H9 (cell line): ENCODE data around the gene EDDM13. TPM values are rescaled to one million over a fixed set of nuclear protein-coding genes. Genes with fewer than 3 reads are reported as not detected.

Experiments used
- DNase-seq: peaks from one replicate; pipeline ENCODE4 v3.0.0-alpha.2; 2017
- H2AFZ ChIP-seq: one replicate; pipeline ENCODE4 v1.6.1; 2013; ENCODE audit warnings: mild to moderate bottlenecking, low read length, control low read depth, moderate library complexity
- H2AK5ac ChIP-seq: 2 replicates; pipeline ENCODE4 v1.6.1; 2013; ENCODE audit warnings: low read length, control low read depth, mixed read lengths; ENCODE audit not compliant: insufficient read length
- H2BK120ac ChIP-seq: one replicate; pipeline ENCODE4 v1.6.1; 2013; ENCODE audit warnings: low read depth, mild to moderate bottlenecking, low read length, control low read depth, inconsistent platforms; ENCODE audit not compliant: poor library complexity, severe bottlenecking
- H2BK12ac ChIP-seq: 2 replicates; pipeline ENCODE4 v1.6.1; 2013; ENCODE audit warnings: low read length, control low read depth, mixed read lengths, low read depth; ENCODE audit not compliant: insufficient read length
- H2BK15ac ChIP-seq: 2 replicates; pipeline ENCODE4 v1.6.1; 2013; ENCODE audit warnings: low read depth, low read length, control low read depth
- H2BK20ac ChIP-seq: one replicate; pipeline ENCODE4 v1.6.1; 2013; ENCODE audit warnings: low read depth, mild to moderate bottlenecking, low read length, control low read depth, inconsistent platforms; ENCODE audit not compliant: poor library complexity, severe bottlenecking
- H2BK5ac ChIP-seq: 2 replicates; pipeline ENCODE4 v1.6.1; 2013; ENCODE audit warnings: low read length, control low read depth, mixed read lengths; ENCODE audit not compliant: insufficient read length
- H3K14ac ChIP-seq: 2 replicates; pipeline ENCODE4 v1.6.1; 2013; ENCODE audit warnings: low read length, control low read depth; ENCODE audit not compliant: insufficient read depth
- H3K18ac ChIP-seq: 2 replicates; pipeline ENCODE4 v1.6.1; 2013; ENCODE audit warnings: low read depth, mild to moderate bottlenecking, mixed read lengths, low read length, control low read depth; ENCODE audit not compliant: insufficient read length
- H3K23ac ChIP-seq: 2 replicates; pipeline ENCODE4 v1.6.1; 2013; ENCODE audit warnings: low read length, control low read depth, mixed read lengths, low read depth; ENCODE audit not compliant: insufficient read length
- H3K23me2 ChIP-seq: 2 replicates; pipeline ENCODE4 v1.6.1; 2013; ENCODE audit warnings: low read depth, mild to moderate bottlenecking, mixed read lengths, low read length, control low read depth; ENCODE audit not compliant: insufficient read length, poor library complexity, severe bottlenecking
- H3K27ac ChIP-seq: 2 replicates; pipeline ENCODE4 v1.5.1; 2013; ENCODE audit warnings: low read length, control low read depth, mixed read lengths, low read depth; ENCODE audit not compliant: insufficient read length
- H3K27me3 ChIP-seq: 2 replicates; pipeline ENCODE4 v1.6.1; 2013; ENCODE audit warnings: low read length, control low read depth, inconsistent platforms; ENCODE audit not compliant: insufficient read depth
- H3K4ac ChIP-seq: 2 replicates; pipeline ENCODE4 v1.6.1; 2013; ENCODE audit warnings: low read depth, mild to moderate bottlenecking, control low read depth, inconsistent platforms, low read length, moderate library complexity
- H3K4me1 ChIP-seq: 2 replicates; pipeline ENCODE4 v1.6.1; 2013; ENCODE audit warnings: low read length, control low read depth, inconsistent platforms; ENCODE audit not compliant: insufficient read depth
- H3K4me2 ChIP-seq: 2 replicates; pipeline ENCODE4 v1.6.1; 2013; ENCODE audit warnings: low read length, control low read depth, mixed read lengths; ENCODE audit not compliant: insufficient read length, insufficient read depth
- H3K56ac ChIP-seq: 2 replicates; pipeline ENCODE4 v1.6.1; 2013; ENCODE audit warnings: low read depth, mild to moderate bottlenecking, mixed read lengths, low read length, control low read depth; ENCODE audit not compliant: insufficient read length
- H3K79me1 ChIP-seq: 2 replicates; pipeline ENCODE4 v1.6.1; 2013; ENCODE audit warnings: low read depth, mild to moderate bottlenecking, moderate library complexity, low read length, control low read depth, inconsistent platforms; ENCODE audit not compliant: insufficient read depth, poor library complexity, severe bottlenecking
- H3K79me2 ChIP-seq: 2 replicates; pipeline ENCODE4 v1.6.1; 2013; ENCODE audit warnings: low read length, control low read depth, inconsistent platforms; ENCODE audit not compliant: insufficient read depth
- H3K9ac ChIP-seq: 2 replicates; pipeline ENCODE4 v1.6.1; 2013; ENCODE audit warnings: low read length, control low read depth, mixed read lengths; ENCODE audit not compliant: insufficient read length; ENCODE audit errors: extremely low read depth
- H3K9me3 ChIP-seq: one replicate; pipeline ENCODE4 v1.6.1; 2013; ENCODE audit warnings: low read depth, low read length, inconsistent platforms; ENCODE audit not compliant: control insufficient read depth
- H3T11ph ChIP-seq: one replicate; pipeline ENCODE4 v1.6.1; 2013; ENCODE audit warnings: mild to moderate bottlenecking, low read length, control low read depth, inconsistent platforms
- H4K20me1 ChIP-seq: one replicate; pipeline ENCODE4 v1.6.1; 2013; ENCODE audit not compliant: control insufficient read depth, insufficient read length, insufficient read depth
- H4K5ac ChIP-seq: 2 replicates; pipeline ENCODE4 v1.6.1; 2013; ENCODE audit warnings: low read depth, mild to moderate bottlenecking, mixed read lengths, low read length, control low read depth; ENCODE audit not compliant: insufficient read length
- H4K8ac ChIP-seq: replicated peaks from 2 replicates; pipeline ENCODE4 v1.6.1; 2013; ENCODE audit warnings: low read length, control low read depth, mixed read lengths, low read depth; ENCODE audit not compliant: insufficient read length
- H4K91ac ChIP-seq: 2 replicates; pipeline ENCODE4 v1.6.1; 2013; ENCODE audit warnings: low read depth, mild to moderate bottlenecking, moderate library complexity, mixed read lengths, low read length, control low read depth; ENCODE audit not compliant: insufficient read length
- H3K27ac Mint-ChIP-seq, 3 experiments: 2 replicates in 2 of 3; 3 replicates in 1 of 3; pipeline ENCODE4 v1.8.0; 2020 to 2021; ENCODE audit warnings: mixed read lengths in 3 of 3, mild to moderate bottlenecking in 1 of 3, moderate library complexity in 1 of 3
- H3K27me3 Mint-ChIP-seq: 2 replicates; pipeline ENCODE4 v1.8.0; 2021; ENCODE audit warnings: low read depth, mild to moderate bottlenecking, moderate library complexity, mixed read lengths
- H3K36me3 Mint-ChIP-seq, 3 experiments: 2 replicates in 2 of 3; 3 replicates in 1 of 3; pipeline ENCODE4 v1.8.0; 2020 to 2021; ENCODE audit warnings: low read depth in 3 of 3, mixed read lengths in 3 of 3; ENCODE audit not compliant: insufficient read depth in 1 of 3
- H3K4me1 Mint-ChIP-seq, 2 experiments: 2 replicates each; pipeline ENCODE4 v1.8.0; 2020; ENCODE audit warnings: mixed read lengths in 2 of 2
- H3K4me3 Mint-ChIP-seq, 2 experiments: 2 replicates in 1 of 2; 3 replicates in 1 of 2; pipeline ENCODE4 v1.8.0; 2020 to 2021; ENCODE audit warnings: mild to moderate bottlenecking in 2 of 2, mixed read lengths in 2 of 2, moderate library complexity in 1 of 2
- H3K9me3 Mint-ChIP-seq, 2 experiments: 2 replicates in 1 of 2; 3 replicates in 1 of 2; pipeline ENCODE4 v1.8.0; 2020; ENCODE audit warnings: mild to moderate bottlenecking in 2 of 2, mixed read lengths in 2 of 2, moderate library complexity in 1 of 2
- CTCF ChIP-seq: fragments of 200-600 bp; sonication (generic); conservative IDR thresholded peaks from 3 replicates; pipeline ENCODE4 v1.8.0; 2021; ENCODE audit warnings: antibody characterized with exemption, mild to moderate bottlenecking
- WGBS: extraction: QIAGEN DNeasy Blood & Tissue Kit; methylation state at CpG from one replicate; pipeline ENCODE4 v1.1.7; 2013; ENCODE audit warnings: missing lambda C conversion rate, low lambda C conversion rate, mixed read lengths; ENCODE audit not compliant: insufficient read length; ENCODE audit errors: extremely low coverage; 5-methylcytosine and 5-hydroxymethylcytosine counted together
- total RNA-seq: library from RNA; stranded (reverse); gene quantifications from 2 replicates; pipeline ENCODE4 v1.2.1, GENCODE V29; 2021

EDDM13 gene
- total RNA-seq, 1 experiment from 2014 or later, result not detected

DNA sequence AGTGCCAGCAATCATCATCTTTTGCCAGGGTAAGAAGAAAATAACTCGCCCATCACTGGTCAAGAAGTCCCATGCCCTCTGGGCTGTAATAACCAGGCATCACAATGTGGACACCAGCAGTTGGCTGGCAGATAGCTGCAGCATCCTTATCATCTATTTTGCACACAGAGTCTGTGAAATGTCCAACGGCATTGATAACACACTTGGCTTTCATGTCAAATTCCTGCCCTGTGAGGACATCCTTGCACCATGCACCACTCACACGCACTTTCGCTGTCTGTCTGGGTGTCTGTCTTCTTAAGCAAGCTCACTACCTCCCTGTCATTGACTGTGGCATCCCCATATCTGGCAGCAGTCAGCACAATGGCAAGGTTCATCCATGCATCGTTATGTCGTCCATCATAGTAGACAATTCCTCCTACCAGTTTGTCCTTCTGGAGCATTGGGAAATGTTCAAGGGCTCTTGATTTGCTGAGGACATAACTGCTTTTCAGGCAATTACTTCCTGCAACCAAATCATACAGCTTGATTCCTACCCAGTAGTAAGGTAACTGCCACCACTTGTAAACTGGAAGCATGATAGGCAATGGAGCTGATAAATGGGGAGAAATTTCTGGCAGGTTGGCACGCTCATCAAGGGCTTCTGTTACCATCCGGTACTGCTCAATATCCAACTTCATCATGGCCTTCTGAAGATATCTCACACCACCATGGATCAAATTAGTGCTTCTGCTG, 48.9 kb downstream of the EDDM13 start:
- no peak overlapping the region for H4K5ac ChIP-seq
- no peak overlapping the region for H3K56ac ChIP-seq
- no peak overlapping the region for H2AK5ac ChIP-seq
- no peaks in the 10 kb centered on the region for H3K79me2 ChIP-seq
- Mint-ChIP-seq H3K9me3 (peaks cover 34% of the 10 kb centered on the region in 2 experiments), H3K36me3 (no peaks in the 10 kb centered on the region; a peak in 2 of 7 replicates), H3K4me3 (no peak overlapping the region), H3K27me3 (peaks cover 19% of the 10 kb centered on the region), H3K27ac (no peak overlapping the region), H3K4me1 (no peaks in the 10 kb centered on the region)
- no peak overlapping the region for H3K18ac ChIP-seq
- H2AFZ ChIP-seq, result no peak overlapping the region
- no peak overlapping the region for H2BK5ac ChIP-seq
- H3K9ac ChIP-seq, result no peak overlapping the region
- WGBS, result no CpG with 5 or more reads among the region's 8 CpGs
- no peak overlapping the region for H2BK120ac ChIP-seq
- H3K23ac ChIP-seq, result no peak overlapping the region
- no peak overlapping the region for H4K91ac ChIP-seq
- no peak overlapping the region for H3T11ph ChIP-seq
- H3K4me1 ChIP-seq, result no peaks in the 10 kb centered on the region
- no peak overlapping the region for H3K14ac ChIP-seq
- no peak for TF ChIP-seq CTCF
- no peaks in the 10 kb centered on the region for H3K23me2 ChIP-seq
- no peak overlapping the region for H3K4me2 ChIP-seq
- no peaks in the 10 kb centered on the region for H3K9me3 ChIP-seq
- no peak overlapping the region for H2BK12ac ChIP-seq
- H4K8ac ChIP-seq, result no peak overlapping the region
- H3K79me1 ChIP-seq, result no peaks in the 10 kb centered on the region
- no peak overlapping the region for H3K4ac ChIP-seq
- no peak overlapping the region for H2BK15ac ChIP-seq
- H2BK20ac ChIP-seq, result no peak overlapping the region
- DNase-seq, result no peak
- no peaks in the 10 kb centered on the region for H4K20me1 ChIP-seq
- no peak overlapping the region for H3K27ac ChIP-seq
- no peaks in the 10 kb centered on the region for H3K27me3 ChIP-seq
